ENCODE data around the gene TSPOAP1.

GRCh38 chr17:58324409-58325288 is 3.9 kb downstream of the TSPOAP1 start:
- TF ChIP-seq, protein P1, sequence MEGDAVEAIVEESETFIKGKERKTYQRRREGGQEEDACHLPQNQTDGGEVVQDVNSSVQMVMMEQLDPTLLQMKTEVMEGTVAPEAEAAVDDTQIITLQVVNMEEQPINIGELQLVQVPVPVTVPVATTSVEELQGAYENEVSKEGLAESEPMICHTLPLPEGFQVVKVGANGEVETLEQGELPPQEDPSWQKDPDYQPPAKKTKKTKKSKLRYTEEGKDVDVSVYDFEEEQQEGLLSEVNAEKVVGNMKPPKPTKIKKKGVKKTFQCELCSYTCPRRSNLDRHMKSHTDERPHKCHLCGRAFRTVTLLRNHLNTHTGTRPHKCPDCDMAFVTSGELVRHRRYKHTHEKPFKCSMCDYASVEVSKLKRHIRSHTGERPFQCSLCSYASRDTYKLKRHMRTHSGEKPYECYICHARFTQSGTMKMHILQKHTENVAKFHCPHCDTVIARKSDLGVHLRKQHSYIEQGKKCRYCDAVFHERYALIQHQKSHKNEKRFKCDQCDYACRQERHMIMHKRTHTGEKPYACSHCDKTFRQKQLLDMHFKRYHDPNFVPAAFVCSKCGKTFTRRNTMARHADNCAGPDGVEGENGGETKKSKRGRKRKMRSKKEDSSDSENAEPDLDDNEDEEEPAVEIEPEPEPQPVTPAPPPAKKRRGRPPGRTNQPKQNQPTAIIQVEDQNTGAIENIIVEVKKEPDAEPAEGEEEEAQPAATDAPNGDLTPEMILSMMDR (IDR thresholded peaks at IDR 0.05), result no peak
- TF ChIP-seq POLR2AphosphoS5 (IDR thresholded peaks at IDR 0.05; ENCODE audit: insufficient read depth in 1 of 2, low read depth in 1 of 2) (no peak), POLR2A (IDR thresholded peaks at IDR 0.05) (no peak)
